HEK293 (cell line): ENCODE measurements around the gene TPM2.
A peak's percentile ranks its signal among the peaks of the same experiment; 100 is the strongest.

Experiments
- CTCF ChIA-PET: fragments of 350-600 bp; formaldehyde crosslinking; extraction: SDS; loops from one replicate; lab custom pipeline; 2021; ENCODE audit warnings: antibody characterized with exemption; lab: Yijun Ruan, JAX
- POLR2A ChIA-PET: fragments of 300-600 bp; formaldehyde crosslinking; extraction: SDS; loops from one replicate; lab custom pipeline; 2020; ENCODE audit warnings: antibody characterized with exemption, inconsistent platforms; lab: Yijun Ruan, JAX
- H3K27ac ChIP-seq: fragments of 200-500 bp; sonication (Bioruptor generic); 2 replicates; pipeline ENCODE4 v1.5.1; 2014; ENCODE audit warnings: low read depth, low read length, control low read depth, inconsistent platforms; ENCODE audit errors: extremely low read depth
- H3K36me3 ChIP-seq, 2 experiments: fragments of 200-500 bp in 1 of 2; sonication (Bioruptor generic) in 1 of 2; 1 replicate in 1 of 2; 2 replicates in 1 of 2; pipeline ENCODE4 v1.5.1; 2014 to 2017; ENCODE audit warnings: inconsistent platforms in 2 of 2, low read length in 2 of 2; ENCODE audit not compliant: control insufficient read depth in 2 of 2, insufficient read depth in 1 of 2
- H3K4me1 ChIP-seq: fragments of 200-500 bp; sonication (Bioruptor generic); 2 replicates; pipeline ENCODE4 v1.5.1; 2014; ENCODE audit warnings: mild to moderate bottlenecking, low read length, inconsistent platforms; ENCODE audit not compliant: control insufficient read depth, insufficient read depth
- H3K4me3 ChIP-seq: 2 replicates; pipeline ENCODE4 v1.5.1; 2011; ENCODE audit warnings: low read depth, mild to moderate bottlenecking, control low read depth, low read length, moderate library complexity
- H3K9me3 ChIP-seq: fragments of 200-500 bp; sonication (Bioruptor generic); 2 replicates; pipeline ENCODE4 v1.5.1; 2014; ENCODE audit warnings: low read depth, low read length, inconsistent platforms; ENCODE audit not compliant: control insufficient read depth, insufficient read depth
- ATF2 ChIP-seq: fragments of 450-650 bp; formaldehyde crosslinking; IDR thresholded peaks from 2 replicates; pipeline ENCODE4 v1.5.1; 2016; ENCODE audit warnings: missing biosample characterization, missing genetic modification characterization, low read depth
- HOXD13 ChIP-seq: sonication (generic); formaldehyde crosslinking; IDR thresholded peaks from 2 replicates; pipeline ENCODE4 v1.8.0; 2022; ENCODE audit warnings: missing genetic modification reagents, borderline replicate concordance
- OSR2 ChIP-seq: fragments of 450-650 bp; formaldehyde crosslinking; IDR thresholded peaks from 2 replicates; pipeline ENCODE4 v1.5.1; 2016; ENCODE audit warnings: missing biosample characterization, missing genetic modification characterization
- PATZ1 ChIP-seq: fragments of 450-650 bp; formaldehyde crosslinking; IDR thresholded peaks from 2 replicates; pipeline ENCODE4 v1.5.1; 2016; ENCODE audit warnings: missing biosample characterization, missing genetic modification characterization
- PRDM1 ChIP-seq: fragments of 450-650 bp; formaldehyde crosslinking; IDR thresholded peaks from 2 replicates; pipeline ENCODE4; 2016; ENCODE audit warnings: missing biosample characterization, missing genetic modification characterization
- ZIC2 ChIP-seq: fragments of 450-650 bp; formaldehyde crosslinking; IDR thresholded peaks from 2 replicates; pipeline ENCODE4 v1.5.1; 2016; ENCODE audit warnings: missing biosample characterization, missing genetic modification characterization
- ZNF37A ChIP-seq: fragments of 450-650 bp; IDR thresholded peaks from 2 replicates; pipeline ENCODE4 v1.5.1; 2018; ENCODE audit warnings: missing biosample characterization, missing genetic modification characterization
- ZNF529 ChIP-seq: fragments of 450-650 bp; formaldehyde crosslinking; IDR thresholded peaks from 2 replicates; pipeline ENCODE4 v1.5.1; 2017; ENCODE audit warnings: missing genetic modification characterization, missing biosample characterization; ENCODE audit not compliant: insufficient replicate concordance
- ZNF629 ChIP-seq: fragments of 450-650 bp; formaldehyde crosslinking; IDR thresholded peaks from 2 replicates; pipeline ENCODE4 v1.5.1; 2017; ENCODE audit warnings: missing biosample characterization, missing genetic modification characterization
- ZNF660 ChIP-seq: fragments of 450-650 bp; IDR thresholded peaks from 2 replicates; pipeline ENCODE4 v1.5.1; 2018; ENCODE audit warnings: missing biosample characterization, mild to moderate bottlenecking, missing genetic modification characterization
- ZNF707 ChIP-seq: fragments of 450-650 bp; formaldehyde crosslinking; IDR thresholded peaks from 2 replicates; pipeline ENCODE4 v1.5.1; 2016; ENCODE audit warnings: missing biosample characterization, missing genetic modification characterization
- ZSCAN23 ChIP-seq: fragments of 450-650 bp; formaldehyde crosslinking; IDR thresholded peaks from 2 replicates; pipeline ENCODE4 v1.5.1; 2016; ENCODE audit warnings: missing biosample characterization, missing genetic modification characterization
- TF ChIP-seq, protein P1 (sequence below): IDR thresholded peaks from 2 replicates; pipeline ENCODE4 v1.6.1; 2011; ENCODE audit warnings: mild to moderate bottlenecking, low read depth, low read length, borderline replicate concordance
- TF ChIP-seq, protein P2 (sequence below): fragments of 450-650 bp; formaldehyde crosslinking; IDR thresholded peaks from 2 replicates; pipeline ENCODE4 v1.5.1; 2017; ENCODE audit warnings: missing biosample characterization, missing genetic modification characterization

Gene TPM2

GRCh38 chr9:35687972-35688557 is 1.7 kb downstream of the TPM2 start (continued):
- TF ChIP-seq ZNF37A (tag by site-specific recombination) (no peak), ATF2 (tag by site-specific recombination) (no peak), HOXD13 (no peak), PRDM1 (no peak)
- TF ChIP-seq, protein P1, sequence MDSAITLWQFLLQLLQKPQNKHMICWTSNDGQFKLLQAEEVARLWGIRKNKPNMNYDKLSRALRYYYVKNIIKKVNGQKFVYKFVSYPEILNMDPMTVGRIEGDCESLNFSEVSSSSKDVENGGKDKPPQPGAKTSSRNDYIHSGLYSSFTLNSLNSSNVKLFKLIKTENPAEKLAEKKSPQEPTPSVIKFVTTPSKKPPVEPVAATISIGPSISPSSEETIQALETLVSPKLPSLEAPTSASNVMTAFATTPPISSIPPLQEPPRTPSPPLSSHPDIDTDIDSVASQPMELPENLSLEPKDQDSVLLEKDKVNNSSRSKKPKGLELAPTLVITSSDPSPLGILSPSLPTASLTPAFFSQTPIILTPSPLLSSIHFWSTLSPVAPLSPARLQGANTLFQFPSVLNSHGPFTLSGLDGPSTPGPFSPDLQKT, result no peak

- Histone ChIP-seq H3K36me3 (peaks cover 0 to 32% of the 10 kb centered on the region in 2 experiments; a peak in 1 of 3 replicates), H3K9me3 (no peaks in the 10 kb centered on the region), H3K4me1 (peaks cover 3% of the 10 kb centered on the region; the same call in 1 of the 2 replicates), H3K27ac (no peak overlapping the region), H3K4me3 (no peak overlapping the region)
- POLR2A ChIA-PET, result interaction anchor here (0.8 to 2.3 kb wide), 4 partner anchors 22 to 44 kb away, joined by 3 to 7 read pairs (median 5); partner anchors contain the start of gene ARHGEF39
- CTCF ChIA-PET, result interaction anchor here (1.4 to 2.4 kb wide), 5 partner anchors 9 to 42 kb away, joined by 5 to 23 read pairs (median 9); partner anchors contain the start of gene CCDC107
- TF ChIP-seq, protein P2, sequence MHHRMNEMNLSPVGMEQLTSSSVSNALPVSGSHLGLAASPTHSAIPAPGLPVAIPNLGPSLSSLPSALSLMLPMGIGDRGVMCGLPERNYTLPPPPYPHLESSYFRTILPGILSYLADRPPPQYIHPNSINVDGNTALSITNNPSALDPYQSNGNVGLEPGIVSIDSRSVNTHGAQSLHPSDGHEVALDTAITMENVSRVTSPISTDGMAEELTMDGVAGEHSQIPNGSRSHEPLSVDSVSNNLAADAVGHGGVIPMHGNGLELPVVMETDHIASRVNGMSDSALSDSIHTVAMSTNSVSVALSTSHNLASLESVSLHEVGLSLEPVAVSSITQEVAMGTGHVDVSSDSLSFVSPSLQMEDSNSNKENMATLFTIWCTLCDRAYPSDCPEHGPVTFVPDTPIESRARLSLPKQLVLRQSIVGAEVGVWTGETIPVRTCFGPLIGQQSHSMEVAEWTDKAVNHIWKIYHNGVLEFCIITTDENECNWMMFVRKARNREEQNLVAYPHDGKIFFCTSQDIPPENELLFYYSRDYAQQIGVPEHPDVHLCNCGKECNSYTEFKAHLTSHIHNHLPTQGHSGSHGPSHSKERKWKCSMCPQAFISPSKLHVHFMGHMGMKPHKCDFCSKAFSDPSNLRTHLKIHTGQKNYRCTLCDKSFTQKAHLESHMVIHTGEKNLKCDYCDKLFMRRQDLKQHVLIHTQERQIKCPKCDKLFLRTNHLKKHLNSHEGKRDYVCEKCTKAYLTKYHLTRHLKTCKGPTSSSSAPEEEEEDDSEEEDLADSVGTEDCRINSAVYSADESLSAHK, result no peak
- TF ChIP-seq ZNF529 (tag by site-specific recombination) (no peak), ZSCAN23 (tag by site-specific recombination) (no peak), ZNF660 (tag by site-specific recombination) (no peak), PATZ1 (tag by site-specific recombination) (0 out of 2 replicates have a peak, but pooled peaks have one; percentile 3), ZNF707 (tag by site-specific recombination) (no peak)
These were observed 2.4 kb downstream of the TPM2 start for GRCh38 chr9:35687306-35687705.

- TF ChIP-seq ZNF629 (tag by site-specific recombination) (peak; percentile 64), ATF2 (tag by site-specific recombination) (peak; percentile 77; the same call in 1 of the 2 replicates), OSR2 (no peak), ZIC2 (tag by site-specific recombination) (peak; percentile 57)
- H3K27ac ChIP-seq, result no peak overlapping the region
- ChIA-PET POLR2A (interaction anchor here (0.6 to 1.2 kb wide), 7 partner anchors 9 to 570 kb away, joined by 3 to 9 read pairs (median 4); partner anchors contain the start of gene ARHGEF39), CTCF (interaction anchor here (0.6 to 2.0 kb wide), 6 partner anchors 10 to 133 kb away, joined by 3 to 23 read pairs (median 4); partner anchors contain the start of genes CCDC107 and RMRP)
- H3K36me3 ChIP-seq, result peaks cover 0 to 32% of the 10 kb centered on the region in 2 experiments; a peak in 1 of 3 replicates
- H3K9me3 ChIP-seq, result no peaks in the 10 kb centered on the region
- H3K4me3 ChIP-seq, result no peak overlapping the region
- H3K4me1 ChIP-seq, result peaks cover 3% of the 10 kb centered on the region; the same call in 1 of the 2 replicates
These were observed 3.2 kb downstream of the TPM2 start for GRCh38 chr9:35686222-35687203.
